Measurements from ENCODE around the gene UBE2S.

Gene UBE2S

DNA sequence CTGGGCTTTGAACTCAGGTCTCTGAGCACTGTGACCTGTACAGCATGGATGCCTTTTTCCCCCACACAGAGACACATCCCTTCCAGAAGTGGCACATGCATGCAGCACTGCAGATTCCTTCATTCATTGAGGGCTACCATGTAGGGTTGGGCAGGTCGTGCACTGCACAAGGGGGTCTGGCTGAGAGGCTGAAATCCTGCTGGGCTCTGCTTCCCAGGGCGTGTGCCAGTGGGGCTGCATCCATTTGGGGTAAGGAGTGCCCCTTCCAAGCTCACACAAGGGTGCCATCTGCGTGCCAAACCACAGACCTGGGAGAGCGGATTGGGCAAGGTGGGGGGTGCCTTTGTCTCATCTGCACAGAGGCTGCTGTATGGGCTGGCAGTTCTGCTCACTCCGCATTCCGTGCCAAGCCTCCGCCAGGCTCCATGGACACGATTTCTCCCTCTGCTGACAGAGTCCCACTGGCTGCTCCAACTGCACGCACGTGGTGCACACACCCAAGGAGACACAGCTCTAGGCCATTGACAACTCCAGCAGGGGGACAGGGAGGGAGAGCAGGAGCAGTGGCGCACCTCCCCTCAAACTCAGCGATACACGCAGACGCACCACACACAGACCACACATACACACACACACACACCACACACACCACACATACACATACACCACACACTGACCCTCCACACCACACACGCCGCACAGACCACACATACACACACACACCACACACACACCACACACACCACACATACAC, 40.0 kb upstream of the UBE2S start:
- Histone ChIP-seq H2AFZ (ENCODE audit: low read length) (no peak overlapping the region), H3K9ac (ENCODE audit: low read depth, low read length, poor library complexity, severe bottlenecking) (no peak overlapping the region), H3K36me3 (ENCODE audit: insufficient read depth, low read length) (no peaks in the 10 kb centered on the region), H3K4me2 (ENCODE audit: low read depth, low read length, poor library complexity, severe bottlenecking) (no peak overlapping the region), H3K4me3 (ENCODE audit: low read length, poor library complexity, severe bottlenecking) (no peak overlapping the region), H3K79me2 (ENCODE audit: insufficient read depth, low read length) (no peaks in the 10 kb centered on the region), H4K20me1 (ENCODE audit: insufficient read depth, low read length, poor library complexity, severe bottlenecking) (no peaks in the 10 kb centered on the region), H3K27me3 (ENCODE audit: insufficient read depth, low read length, poor library complexity, severe bottlenecking) (no peaks in the 10 kb centered on the region), H3K9me3 (ENCODE audit: insufficient read depth, low read depth, low read length) (no peaks in the 10 kb centered on the region), H3K4me1 (ENCODE audit: insufficient read depth, low read length, poor library complexity, severe bottlenecking) (no peaks in the 10 kb centered on the region), H3F3A (ENCODE audit: low read depth) (no peaks in the 10 kb centered on the region), H3K9me2 (replicated peaks; ENCODE audit: low read depth, low read length) (no peaks in the 10 kb centered on the region)
- TF ChIP-seq, protein P1, sequence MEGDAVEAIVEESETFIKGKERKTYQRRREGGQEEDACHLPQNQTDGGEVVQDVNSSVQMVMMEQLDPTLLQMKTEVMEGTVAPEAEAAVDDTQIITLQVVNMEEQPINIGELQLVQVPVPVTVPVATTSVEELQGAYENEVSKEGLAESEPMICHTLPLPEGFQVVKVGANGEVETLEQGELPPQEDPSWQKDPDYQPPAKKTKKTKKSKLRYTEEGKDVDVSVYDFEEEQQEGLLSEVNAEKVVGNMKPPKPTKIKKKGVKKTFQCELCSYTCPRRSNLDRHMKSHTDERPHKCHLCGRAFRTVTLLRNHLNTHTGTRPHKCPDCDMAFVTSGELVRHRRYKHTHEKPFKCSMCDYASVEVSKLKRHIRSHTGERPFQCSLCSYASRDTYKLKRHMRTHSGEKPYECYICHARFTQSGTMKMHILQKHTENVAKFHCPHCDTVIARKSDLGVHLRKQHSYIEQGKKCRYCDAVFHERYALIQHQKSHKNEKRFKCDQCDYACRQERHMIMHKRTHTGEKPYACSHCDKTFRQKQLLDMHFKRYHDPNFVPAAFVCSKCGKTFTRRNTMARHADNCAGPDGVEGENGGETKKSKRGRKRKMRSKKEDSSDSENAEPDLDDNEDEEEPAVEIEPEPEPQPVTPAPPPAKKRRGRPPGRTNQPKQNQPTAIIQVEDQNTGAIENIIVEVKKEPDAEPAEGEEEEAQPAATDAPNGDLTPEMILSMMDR (conservative IDR thresholded peaks at IDR 0.05; ENCODE audit: low read length): no peak
- no peak for TF ChIP-seq EZH2phosphoT487 (IDR thresholded peaks at IDR 0.05; ENCODE audit: borderline replicate concordance)

DNA sequence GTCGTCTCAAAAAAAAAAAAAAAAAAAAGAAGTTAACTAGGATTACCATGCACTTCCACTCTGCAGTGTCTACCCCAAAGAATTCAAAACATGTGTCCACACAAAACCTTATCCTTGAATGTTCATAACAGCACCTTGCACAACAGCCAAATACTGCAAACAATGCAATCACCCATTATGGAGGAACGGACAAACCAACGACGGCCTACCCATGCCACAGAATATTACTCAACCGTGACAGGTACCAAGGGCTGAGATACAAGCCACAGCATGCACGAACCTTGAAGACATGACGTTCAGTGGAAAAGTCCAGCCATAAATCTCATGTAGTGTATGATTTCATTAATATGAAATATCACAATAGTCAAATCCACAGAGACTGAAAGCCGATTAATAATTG, 38.5 kb upstream of the UBE2S start:
- Histone ChIP-seq H3K9ac (ENCODE audit: low read depth, low read length, poor library complexity, severe bottlenecking) (no peak overlapping the region), H4K20me1 (ENCODE audit: insufficient read depth, low read length, poor library complexity, severe bottlenecking) (no peaks in the 10 kb centered on the region), H2AFZ (ENCODE audit: low read length) (no peak overlapping the region), H3K36me3 (ENCODE audit: insufficient read depth, low read length) (no peaks in the 10 kb centered on the region), H3K9me3 (ENCODE audit: insufficient read depth, low read depth, low read length) (no peaks in the 10 kb centered on the region), H3K4me2 (ENCODE audit: low read depth, low read length, poor library complexity, severe bottlenecking) (no peak overlapping the region), H3K9me2 (replicated peaks; ENCODE audit: low read depth, low read length) (no peaks in the 10 kb centered on the region), H3K27me3 (ENCODE audit: insufficient read depth, low read length, poor library complexity, severe bottlenecking) (no peaks in the 10 kb centered on the region), H3F3A (ENCODE audit: low read depth) (no peaks in the 10 kb centered on the region), H3K4me1 (ENCODE audit: insufficient read depth, low read length, poor library complexity, severe bottlenecking) (no peaks in the 10 kb centered on the region), H3K79me2 (ENCODE audit: insufficient read depth, low read length) (no peaks in the 10 kb centered on the region), H3K4me3 (ENCODE audit: low read length, poor library complexity, severe bottlenecking) (no peak overlapping the region)
- TF ChIP-seq, protein P1 (conservative IDR thresholded peaks at IDR 0.05; ENCODE audit: low read length): no peak
- TF ChIP-seq EZH2phosphoT487 (IDR thresholded peaks at IDR 0.05; ENCODE audit: borderline replicate concordance): no peak

DNA sequence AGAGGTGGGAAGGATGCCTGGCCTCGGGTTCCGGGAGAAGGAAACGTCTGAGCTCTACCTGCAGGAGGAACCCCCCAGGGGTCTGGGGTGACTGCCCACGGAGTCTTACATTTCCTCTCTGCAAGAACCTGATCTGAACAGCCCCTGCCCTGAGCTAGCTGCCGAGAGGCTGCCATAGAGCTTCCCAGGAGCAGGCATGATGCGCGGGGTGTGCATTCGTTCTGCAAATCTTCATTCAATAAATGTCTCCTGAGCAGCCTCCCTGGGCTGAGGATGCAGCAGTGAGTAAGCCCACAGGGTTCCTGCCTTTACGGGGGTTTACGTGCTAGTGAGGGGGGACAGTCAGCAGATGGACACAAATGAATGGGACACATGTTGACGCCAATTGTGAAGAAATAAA, 37.1 kb upstream of the UBE2S start:
- TF ChIP-seq, protein P1 (conservative IDR thresholded peaks at IDR 0.05; ENCODE audit: low read length): no peak
- TF ChIP-seq EZH2phosphoT487 (IDR thresholded peaks at IDR 0.05; ENCODE audit: borderline replicate concordance): no peak
- Histone ChIP-seq H2AFZ (ENCODE audit: low read length) (no peak overlapping the region), H3K36me3 (ENCODE audit: insufficient read depth, low read length) (no peaks in the 10 kb centered on the region), H3K9me2 (replicated peaks; ENCODE audit: low read depth, low read length) (no peaks in the 10 kb centered on the region), H3K9ac (ENCODE audit: low read depth, low read length, poor library complexity, severe bottlenecking) (no peak overlapping the region), H3K4me2 (ENCODE audit: low read depth, low read length, poor library complexity, severe bottlenecking) (no peak overlapping the region), H3K4me3 (ENCODE audit: low read length, poor library complexity, severe bottlenecking) (no peak overlapping the region), H3F3A (ENCODE audit: low read depth) (no peaks in the 10 kb centered on the region), H3K4me1 (ENCODE audit: insufficient read depth, low read length, poor library complexity, severe bottlenecking) (no peaks in the 10 kb centered on the region), H3K79me2 (ENCODE audit: insufficient read depth, low read length) (no peaks in the 10 kb centered on the region), H3K27me3 (ENCODE audit: insufficient read depth, low read length, poor library complexity, severe bottlenecking) (no peaks in the 10 kb centered on the region), H4K20me1 (ENCODE audit: insufficient read depth, low read length, poor library complexity, severe bottlenecking) (no peaks in the 10 kb centered on the region), H3K9me3 (ENCODE audit: insufficient read depth, low read depth, low read length) (no peaks in the 10 kb centered on the region)
